HG02970 (cell line): ENCODE data around the gene KREMEN1.
"Not testable (repeated sequence)": the region's sequence is repeated elsewhere in the genome, so short reads cannot be mapped to it uniquely, and the experiment has no call there.

Experiments
- ATAC-seq: cut with Tn5 transposase; IDR thresholded peaks from one replicate; pipeline ENCODE4 v1.9.1; 2021; ENCODE audit warnings: mild to moderate bottlenecking, moderate library complexity, moderate number of reproducible peaks; ENCODE audit not compliant: unreplicated experiment, low FRiP score

KREMEN1 gene

DNA sequence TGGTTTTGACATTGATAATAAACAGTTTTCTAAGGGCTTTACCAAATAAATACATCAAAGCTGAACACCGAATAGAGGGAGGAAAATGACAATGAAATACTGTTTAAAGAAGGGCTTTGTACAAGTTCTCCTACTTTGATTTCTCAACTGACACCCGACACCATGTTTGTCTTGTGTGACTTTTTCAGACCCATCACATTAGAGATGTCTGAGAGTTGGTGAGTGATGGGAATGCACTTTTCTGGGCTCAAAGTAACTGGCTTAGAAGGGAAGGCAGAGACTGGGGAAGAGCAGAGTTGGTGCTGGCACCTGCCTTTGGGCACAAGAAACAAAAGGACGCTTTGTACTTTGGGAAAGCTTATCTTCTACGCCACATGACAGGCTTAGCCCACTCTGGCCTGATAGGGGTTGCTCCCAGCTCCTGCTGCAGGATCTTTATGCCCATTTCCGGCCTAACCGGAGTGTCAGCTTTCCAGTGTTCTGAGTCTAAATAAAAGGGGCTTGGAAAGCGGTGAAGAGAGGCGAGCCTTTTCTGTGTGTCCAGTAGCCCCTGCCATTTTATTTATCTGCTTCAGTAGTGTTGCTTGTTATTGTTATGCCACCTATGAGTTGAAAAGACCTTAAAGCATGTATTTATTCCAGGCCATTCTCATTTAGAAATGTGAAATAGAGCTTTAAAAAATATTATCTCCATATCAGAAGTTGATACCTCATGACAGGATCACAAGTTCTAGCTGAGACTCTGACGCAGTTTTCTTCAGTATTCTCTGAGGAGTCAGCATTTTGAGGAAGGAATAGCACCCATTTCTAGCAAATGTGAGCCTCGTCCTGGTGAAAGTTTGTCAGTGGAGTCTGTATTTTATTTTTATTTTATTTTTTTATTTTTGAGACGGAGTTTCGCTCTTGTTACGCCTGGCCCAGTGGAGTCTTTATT lies 24.2 kb downstream of the KREMEN1 start:
- ATAC-seq, result no peak

DNA sequence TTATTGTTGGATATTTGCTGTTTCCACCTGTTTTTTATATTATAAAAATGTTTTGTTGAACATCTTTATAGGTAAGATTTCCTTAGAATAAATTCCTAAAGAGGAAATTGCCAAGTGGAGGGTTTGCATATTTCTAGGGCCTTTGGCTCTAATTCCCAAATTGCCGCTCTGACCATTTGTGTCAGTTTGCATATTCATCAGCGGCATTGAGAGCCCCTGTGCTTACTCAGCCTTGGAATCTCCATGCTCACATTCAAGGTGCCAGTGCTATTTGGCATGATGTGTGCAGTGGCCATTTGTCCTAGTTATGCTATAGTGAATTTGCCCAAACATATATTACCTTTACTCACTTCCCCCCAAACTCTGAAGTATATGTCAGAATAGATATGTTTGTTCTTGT lies 25.5 kb downstream of the KREMEN1 start:
- ATAC-seq, result no peak

DNA sequence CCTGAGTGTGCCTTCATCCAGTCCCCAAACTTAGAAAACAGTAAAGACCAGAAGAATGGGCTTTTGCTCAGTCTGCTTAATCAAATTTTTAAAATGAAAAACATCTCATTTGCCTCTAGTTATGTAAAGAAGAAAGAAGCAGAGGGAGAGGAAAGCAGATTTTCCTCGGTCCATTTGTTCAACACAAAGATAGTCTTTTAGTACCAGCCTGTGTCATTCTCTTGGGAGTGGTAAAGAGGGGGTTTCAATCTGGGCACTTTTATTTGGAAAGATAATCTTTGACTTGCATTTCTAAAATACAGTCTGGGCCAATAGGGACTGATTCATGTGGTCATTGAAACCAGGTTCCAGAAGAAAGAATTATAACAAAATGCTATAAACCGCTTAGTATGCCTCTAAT lies 29.5 kb downstream of the KREMEN1 start:
- no peak for ATAC-seq

DNA sequence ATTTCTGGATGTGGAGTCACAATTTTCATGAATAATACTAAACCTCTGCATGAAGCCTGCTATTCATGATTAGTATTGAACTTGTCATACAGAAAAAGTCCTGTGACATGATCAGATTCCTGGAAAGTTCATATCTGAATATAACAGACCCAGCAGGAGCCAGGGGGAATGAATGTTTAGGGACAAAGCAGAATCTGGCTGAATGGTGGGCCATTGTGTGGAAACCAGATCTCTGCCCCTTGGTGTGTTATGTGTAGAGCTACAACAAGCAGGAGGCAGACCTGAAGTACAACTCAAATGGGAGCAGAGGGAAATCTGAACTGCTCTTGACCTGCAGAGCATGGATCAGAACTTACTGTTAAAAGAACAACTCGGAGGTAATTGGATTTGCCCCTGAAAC lies 30.3 kb downstream of the KREMEN1 start:
- ATAC-seq, result no peak

DNA sequence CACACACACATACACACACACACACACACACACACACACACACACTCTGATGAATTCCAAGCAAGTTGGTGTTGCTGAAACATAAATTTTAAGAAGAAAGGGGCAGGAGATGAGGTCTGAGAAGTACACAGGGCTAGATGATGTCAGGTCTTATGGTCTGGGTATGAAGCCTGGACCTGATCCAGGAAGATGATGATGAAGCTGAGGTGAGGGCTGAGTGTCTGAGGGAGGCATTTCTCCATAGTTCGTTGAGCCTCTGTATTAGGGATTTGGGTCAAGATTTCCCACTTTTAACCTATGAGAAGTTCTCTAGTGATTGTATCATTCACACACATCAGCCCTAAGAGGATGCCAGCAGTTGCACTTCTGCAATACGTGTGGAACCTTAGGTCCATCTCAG lies 32.6 kb downstream of the KREMEN1 start:
- ATAC-seq, result no peak

DNA sequence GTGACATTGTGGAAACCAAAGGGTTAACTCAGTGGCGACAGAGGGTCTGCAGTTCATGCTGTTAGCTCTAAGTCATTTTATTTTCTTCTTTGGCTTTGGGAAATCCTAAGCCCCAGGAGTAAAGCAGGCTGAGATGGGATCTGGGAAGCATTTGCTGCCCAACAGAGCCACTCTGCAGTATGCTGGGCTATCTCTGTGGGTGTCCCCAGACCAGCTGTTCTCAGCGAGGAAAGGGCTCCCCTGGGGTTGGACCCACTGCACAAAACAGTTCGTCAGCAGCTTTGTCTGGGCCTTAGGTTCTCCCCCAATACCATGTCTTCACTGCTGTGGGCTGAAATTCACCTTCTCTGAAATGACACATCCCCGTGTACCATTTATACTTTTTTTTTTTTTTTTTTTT lies 34.0 kb downstream of the KREMEN1 start:
- ATAC-seq, result no peak

DNA sequence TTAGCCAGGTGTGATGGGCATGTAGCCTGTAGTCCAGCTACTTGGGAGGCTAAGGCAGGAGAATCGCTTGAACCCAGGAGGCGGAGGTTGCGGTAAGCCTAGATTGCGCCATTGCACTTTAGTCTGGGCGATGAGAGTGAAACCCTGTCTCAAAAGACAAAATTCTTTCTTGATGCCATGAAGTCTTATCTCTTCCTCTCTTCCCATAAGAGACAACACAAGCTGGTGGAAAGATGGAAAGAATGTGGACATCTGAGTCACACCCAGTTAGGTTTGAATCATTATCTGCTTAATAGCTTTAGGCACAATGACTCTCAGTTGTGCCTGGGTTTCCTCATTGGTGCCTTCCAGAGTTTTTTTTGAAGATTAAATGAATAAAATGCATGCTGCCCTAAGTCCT lies 35.3 kb downstream of the KREMEN1 start:
- ATAC-seq, result no peak

DNA sequence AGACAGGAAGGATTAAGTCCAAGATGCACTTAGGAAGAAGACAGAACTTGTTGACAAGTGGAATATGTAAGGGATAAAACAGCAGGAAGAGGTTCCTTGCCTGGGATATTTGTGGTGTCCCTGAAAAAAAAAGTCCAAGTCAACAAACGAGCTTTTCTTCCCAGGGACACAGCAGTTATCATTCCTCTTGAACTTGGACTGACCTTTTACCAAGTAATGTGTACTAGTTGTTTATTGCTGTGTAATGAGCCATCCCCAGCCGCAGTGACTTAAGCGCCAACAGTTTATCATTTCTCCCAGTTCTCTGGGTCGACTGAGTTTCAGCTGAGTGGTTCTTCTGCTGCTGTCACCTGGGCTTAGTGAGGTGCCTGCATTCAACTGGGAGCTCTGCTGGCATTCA lies 37.0 kb downstream of the KREMEN1 start:
- ATAC-seq, result no peak

DNA sequence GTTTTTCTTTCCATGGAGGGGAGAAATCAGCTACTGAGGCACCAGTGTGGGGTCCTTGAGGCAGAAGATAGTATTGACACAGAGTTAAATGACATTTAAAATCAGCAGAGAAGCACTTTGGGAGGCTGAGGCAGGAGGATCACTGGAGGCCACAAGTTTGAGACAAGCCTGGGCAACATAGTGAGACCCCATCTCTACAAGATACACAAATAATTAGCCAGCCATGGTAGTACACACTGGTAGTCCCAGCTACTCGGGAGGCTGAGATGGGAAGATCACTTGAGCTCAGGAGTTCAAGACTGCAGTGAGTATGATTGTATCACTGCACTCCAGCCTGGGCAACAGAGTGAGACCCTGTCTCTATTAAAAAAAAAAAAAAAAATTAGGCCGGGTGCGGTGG lies 38.1 kb downstream of the KREMEN1 start:
- no peak for ATAC-seq

DNA sequence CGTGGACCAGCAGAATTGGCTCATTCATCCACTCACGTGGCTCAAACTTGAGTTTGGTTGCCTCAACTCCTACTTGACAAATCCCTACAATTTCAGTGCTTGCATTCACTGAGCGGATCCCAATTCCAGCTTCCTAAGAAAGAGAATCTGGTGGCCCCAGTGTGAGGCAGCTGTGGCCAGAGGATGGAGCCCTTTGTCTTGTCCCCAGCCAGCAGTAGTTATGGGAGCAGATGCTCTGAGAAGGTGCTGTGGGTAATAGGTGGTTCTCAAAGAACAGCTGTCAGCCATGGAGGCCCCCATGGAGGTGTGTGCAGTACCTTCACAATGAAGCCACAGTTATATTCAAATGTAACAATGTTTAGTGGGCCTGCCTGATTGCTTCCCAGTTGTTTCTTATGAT lies 39.3 kb downstream of the KREMEN1 start:
- ATAC-seq, result no peak

DNA sequence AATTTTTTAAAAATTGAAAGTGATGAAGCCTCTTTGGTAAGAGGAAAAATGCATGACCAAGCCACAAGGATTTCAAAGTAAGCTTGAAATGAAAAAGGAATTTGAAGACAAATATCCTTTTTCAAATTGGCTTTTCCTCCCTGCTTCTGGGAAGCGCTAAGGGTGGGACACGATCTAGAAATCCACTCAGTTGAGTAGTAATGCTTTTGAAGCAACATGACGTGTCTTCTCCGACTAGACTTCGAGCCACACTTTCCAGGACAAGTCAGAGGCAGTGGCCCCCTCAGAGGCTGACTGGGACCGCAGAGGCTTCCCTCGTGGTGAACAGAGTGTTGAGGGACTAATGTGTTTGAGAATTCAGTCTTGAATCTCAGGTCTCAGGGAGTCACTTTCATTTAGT lies 39.8 kb downstream of the KREMEN1 start:
- ATAC-seq, result no peak

DNA sequence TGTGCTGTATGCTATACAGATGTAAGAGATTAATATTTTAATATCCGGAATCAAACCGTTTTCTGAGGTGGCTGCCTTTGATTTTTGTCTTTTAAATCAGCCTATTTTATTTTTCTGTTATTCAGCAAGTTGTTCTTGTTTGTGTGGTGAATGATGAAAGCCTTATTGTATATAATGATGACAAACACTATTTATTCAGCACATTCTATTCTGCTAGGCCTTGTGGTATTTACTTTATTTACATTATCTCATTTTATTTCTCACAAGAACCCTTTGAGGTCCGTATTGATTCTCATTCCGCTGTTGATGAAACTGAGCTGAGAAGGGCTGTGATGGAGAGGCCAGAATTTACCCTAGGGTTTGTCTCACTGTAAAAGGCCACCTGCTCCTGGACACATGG lies 40.5 kb downstream of the KREMEN1 start:
- ATAC-seq, result no peak

DNA sequence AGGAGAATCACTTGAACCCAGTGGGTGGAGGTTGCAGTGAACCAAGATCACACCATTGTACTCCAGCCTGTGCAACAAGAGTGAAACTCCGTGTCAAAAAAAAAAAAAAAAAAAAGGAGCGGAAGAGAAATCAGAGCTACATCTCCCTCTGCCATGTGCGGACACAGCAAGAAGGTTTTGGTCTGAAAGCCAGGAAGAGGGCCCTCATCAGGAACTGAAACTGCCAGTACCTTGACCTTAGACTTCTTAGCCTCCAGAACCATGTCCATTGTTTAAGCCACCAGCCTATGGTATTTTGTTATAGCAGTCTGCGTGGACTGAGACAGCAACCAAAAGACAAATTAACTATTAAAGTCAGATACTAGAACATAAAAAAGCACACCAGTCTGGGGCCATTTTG lies 41.6 kb downstream of the KREMEN1 start:
- ATAC-seq, result no peak

DNA sequence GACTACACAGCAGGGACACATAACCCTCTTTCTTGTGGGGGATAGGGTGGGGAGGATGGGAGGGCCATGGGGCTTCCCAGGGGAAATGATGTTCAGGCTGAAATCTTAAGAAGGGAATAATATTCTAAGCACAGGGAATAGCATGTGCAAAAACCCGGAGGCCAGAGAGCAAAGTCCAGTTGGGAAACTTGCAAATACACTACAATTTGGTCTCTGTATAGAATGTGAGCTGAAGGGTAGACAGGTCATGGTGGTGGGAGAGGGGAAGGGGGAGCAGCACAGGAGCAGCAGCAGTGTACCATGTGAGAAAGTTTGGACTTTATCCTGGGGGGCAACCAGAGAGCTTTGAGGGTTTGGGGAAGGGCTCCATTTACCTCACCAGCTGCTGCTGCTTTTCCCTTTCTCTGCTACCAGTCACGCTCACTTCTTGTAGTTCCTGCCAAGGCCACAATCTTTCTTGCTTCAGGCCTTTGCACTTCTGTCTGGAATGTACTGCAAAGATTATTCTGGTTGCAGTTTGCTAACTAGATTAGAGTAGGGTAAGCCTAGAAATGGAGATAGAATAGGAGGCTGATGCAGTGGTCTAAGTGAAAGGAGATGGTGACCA lies 43.0 kb downstream of the KREMEN1 start:
- no peak for ATAC-seq

DNA sequence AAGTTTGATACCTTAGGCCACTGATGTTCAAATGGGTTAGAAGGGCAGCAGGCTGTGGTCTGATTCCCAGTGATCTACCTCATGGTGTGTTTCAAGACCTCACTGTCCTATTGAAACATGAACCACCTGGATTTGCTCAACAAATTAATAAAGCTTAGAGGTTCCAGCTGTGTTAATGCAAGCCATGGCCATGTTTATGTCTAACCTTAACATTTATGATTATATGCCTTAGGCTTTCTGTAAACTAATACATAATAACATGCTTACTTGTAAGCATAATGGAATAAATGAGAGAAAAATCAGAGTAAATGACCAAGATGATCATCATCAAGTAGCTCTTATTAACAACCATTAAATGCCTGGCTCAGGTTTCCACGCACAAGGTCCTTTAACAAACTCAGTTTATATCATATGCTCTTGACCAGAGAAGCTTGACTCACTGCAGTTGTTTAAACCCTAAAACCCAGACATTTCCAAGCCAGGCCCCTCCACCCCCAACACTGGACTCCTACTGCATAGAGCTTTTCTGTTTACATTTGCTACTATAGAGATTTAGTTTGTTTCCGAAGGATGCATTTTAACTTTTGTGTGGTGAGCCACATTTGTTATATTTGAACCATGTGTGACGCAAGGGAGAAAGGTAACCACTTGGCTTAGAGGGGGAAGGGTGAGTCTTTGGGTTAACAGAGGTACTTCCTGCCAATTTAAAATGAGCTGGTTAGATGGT lies 43.7 kb downstream of the KREMEN1 start:
- no peak for ATAC-seq

DNA sequence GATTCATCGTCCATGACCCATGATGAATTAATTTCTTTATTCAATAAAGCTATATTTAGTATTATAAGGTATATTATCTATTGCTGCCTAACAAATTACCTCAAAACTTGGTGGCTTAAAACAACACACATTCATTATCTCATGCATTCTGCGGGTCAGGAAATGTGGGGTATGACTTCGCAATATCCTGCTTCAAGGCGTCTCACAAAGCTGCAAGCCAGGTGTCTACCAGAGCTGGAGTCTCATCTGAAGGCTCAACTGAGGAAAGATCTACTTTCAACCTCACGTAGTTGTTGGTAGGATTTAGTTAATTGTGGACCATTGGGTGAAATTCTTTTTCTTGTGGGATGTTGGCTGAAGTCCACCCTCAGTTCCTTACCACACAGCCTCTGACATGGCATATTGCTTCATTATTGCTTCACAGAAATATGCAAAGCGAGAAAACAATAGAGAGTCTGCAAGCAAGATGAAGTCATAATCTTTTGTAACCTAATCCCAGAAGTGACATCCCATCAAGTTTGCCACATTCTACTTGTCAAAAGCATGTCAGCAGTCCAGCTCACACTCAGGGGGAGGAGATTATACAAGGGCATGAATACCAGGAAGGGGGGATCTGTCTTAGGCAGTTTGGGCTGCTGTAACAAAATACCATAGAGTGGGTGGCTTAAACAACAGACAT lies 45.1 kb downstream of the KREMEN1 start:
- no peak for ATAC-seq

DNA sequence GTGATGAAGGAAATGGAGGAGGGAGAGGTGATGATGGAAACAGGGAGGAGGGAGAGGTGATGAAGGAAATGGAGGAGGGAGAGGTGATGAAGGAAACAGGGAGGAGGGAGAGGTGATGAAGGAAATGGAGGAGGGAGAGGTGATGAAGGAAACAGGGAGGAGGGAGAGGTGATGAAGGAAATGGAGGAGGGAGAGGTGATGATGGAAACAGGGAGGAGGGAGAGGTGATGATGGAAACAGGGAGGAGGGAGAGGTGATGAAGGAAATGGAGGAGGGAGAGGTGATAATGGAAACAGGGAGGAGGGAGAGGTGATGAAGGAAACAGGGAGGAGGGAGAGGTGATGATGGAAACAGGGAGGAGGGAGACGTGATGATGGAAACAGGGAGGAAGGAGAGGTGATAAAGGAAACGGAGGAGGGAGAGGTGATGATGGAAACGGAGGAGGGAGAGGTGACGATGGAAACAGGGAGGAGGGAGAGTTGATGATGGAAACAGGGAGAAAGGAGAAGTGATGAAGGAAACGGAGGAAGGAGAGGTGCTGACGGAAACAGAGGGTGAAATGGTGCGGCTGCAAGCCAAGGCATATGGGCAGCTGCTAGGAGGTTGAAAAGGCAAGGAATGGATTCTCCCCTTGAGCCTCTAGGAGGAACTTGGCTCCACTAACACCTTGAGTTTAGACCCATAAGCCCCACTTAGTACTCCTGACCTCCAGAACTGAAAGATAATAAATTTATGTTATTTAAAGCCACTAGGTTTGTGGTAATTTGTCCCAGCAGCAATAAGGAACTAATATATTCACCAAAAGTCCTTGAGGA lies 47.5 kb downstream of the KREMEN1 start:
- not testable (repeated sequence) for ATAC-seq

DNA sequence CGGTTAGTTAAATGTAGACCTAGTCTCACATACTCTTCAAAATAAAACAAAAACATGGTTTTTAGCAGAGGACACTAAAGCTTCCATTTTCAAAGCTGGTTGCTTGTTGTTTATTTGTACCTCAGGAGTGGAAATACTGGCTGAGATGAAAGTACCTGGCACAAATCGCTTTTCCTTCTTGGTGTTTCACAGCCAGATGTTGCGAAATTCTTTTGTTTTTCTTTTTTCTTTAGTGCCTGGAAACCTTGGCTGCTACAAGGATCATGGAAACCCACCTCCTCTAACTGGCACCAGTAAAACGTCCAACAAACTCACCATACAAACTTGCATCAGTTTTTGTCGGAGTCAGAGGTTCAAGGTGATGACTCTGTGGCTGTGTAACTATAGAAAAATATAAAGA lies 48.3 kb downstream of the KREMEN1 start:
- ATAC-seq, result no peak

DNA sequence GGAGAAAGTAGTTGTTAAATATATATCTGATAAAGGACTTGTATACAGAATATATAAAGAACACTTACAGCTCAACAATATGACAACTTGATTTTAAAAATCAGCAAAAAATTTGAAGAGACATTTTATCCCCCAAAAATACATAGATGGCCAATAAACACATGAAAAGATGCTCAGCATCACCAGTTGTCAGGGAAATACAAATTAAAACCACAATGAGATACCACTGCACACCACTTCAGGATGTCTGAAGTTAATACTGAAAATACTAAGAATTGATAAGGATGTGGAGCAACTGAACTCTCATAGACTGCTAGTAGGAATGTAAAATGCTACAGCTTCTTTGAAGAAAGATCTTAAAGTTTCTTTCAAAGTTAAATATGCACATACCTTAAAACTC lies 49.2 kb downstream of the KREMEN1 start:
- ATAC-seq, result no peak
